AG04449 (cell line): ENCODE results near the gene KIF7.
A peak's percentile ranks its signal among the peaks of the same experiment; 100 is the strongest.

Experiments used
- CTCF ChIA-PET: fragments of 350-600 bp; formaldehyde crosslinking; extraction: SDS; loops from one replicate; lab custom pipeline; 2021; ENCODE audit warnings: antibody characterized with exemption; lab: Yijun Ruan, JAX
- POLR2A ChIA-PET: fragments of 400-600, 350-600 bp; formaldehyde crosslinking; extraction: SDS; loops from one replicate; lab custom pipeline; 2020; ENCODE audit warnings: antibody characterized with exemption, inconsistent platforms; lab: Yijun Ruan, JAX
- DNase-seq: peaks from one replicate; pipeline ENCODE4 v3.0.0-alpha.2; 2010; ENCODE audit warnings: low read depth, low spot score
- H3K4me3 ChIP-seq: 2 replicates; pipeline ENCODE4 v1.5.1; 2011; ENCODE audit warnings: low read depth, mild to moderate bottlenecking, control low read depth, low read length
- CTCF ChIP-seq: IDR thresholded peaks from one replicate; pipeline ENCODE4 v1.5.1; 2011; ENCODE audit warnings: mild to moderate bottlenecking, moderate library complexity, low read length, control low read depth, inconsistent platforms; ENCODE audit not compliant: insufficient read depth; ENCODE audit errors: missing control alignments

The KIF7 gene

DNA sequence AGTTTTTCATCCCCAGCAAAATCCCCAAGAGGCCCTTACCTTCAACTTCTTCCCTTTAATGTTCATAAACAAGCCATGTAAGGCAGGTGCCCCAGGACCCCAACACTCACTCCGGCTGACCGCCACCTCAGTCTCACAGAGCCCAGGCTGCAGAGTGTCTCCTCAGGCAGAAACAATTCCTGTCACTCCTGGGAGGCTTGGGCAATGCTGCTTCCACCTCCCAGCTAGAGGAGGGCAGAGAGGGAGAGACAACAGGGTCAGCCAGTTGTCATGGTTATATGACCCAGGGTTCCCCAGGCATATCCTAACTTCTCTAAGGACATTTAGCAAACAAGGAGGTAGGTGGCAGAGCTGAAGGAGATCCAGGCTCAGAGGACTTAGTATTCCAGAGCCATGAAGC, 23.9 kb upstream of the KIF7 start, which contains the start of gene PLIN1:
Gene PLIN1 (minus strand): TSS at position 156 of the 400 bp plus-strand sequence. CDS start 1,878 bp downstream, outside the sequence.
- no peak for TF ChIP-seq CTCF
- no peak for DNase-seq
- ChIA-PET POLR2A (no interaction called here), CTCF (interaction anchor here (1.9 kb wide), 1 partner anchor 14 kb away, joined by 5 read pairs; no protein-coding TSS in a partner anchor)
- H3K4me3 ChIP-seq, result no peak within 1 kb of the TSS

DNA sequence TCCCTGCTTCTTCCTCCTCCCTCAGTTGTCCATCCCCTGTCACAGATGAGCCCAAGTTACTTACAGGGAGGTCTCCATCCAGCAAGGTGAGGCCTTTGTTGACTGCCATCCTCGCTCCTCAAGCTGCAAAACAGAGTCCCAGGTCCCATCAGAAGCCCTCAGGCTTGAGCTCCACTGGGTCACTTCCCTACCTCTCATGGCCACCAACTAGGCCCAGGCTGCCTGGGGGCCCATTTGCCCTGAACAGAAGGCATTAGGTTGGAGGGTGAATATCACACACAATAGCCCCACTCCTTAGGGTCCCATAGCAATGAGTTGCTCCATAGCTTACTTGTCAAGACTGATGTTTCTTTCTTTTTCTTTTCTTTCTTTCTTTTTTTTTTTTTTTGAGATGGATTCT, 22.1 kb upstream of the KIF7 start:
- ChIA-PET POLR2A (no interaction called here), CTCF (interaction anchor here (1.9 kb wide), 1 partner anchor 16 kb away, joined by 5 read pairs; no protein-coding TSS in a partner anchor)
- no peak for TF ChIP-seq CTCF
- no peak overlapping the region for H3K4me3 ChIP-seq
- DNase-seq, result no peak

DNA sequence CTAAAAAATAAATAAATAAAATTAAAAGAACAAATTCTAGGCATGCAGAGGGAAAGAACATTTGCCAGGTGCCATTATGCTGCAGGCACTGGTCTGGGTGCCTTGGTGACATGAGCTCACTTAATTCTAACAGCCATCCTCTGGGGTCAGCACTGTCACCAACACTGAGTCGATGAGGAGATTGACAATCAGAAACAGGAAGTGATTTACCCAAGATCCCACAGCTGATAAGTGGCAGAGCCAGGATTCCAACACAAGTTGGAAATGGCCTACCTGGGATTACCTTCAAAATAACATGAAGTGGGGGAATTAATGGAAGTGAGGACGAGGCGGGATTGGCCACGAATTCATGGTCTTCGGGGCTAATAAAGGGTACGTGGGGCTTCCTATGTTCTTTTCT, 20.3 kb upstream of the KIF7 start:
- ChIA-PET CTCF (interaction anchor here (0.8 to 4.3 kb wide), 3 partner anchors 11 to 28 kb away, joined by 3 to 20 read pairs (median 4); no protein-coding TSS in a partner anchor), POLR2A (no interaction called here)
- TF ChIP-seq CTCF, result no peak
- H3K4me3 ChIP-seq, result no peak overlapping the region
- no peak for DNase-seq

- ChIA-PET CTCF (interaction anchor here (1.1 to 4.3 kb wide), 4 partner anchors 12 to 29 kb away, joined by 5 to 20 read pairs (median 6); no protein-coding TSS in a partner anchor), POLR2A (no interaction called here)
- TF ChIP-seq CTCF, result no peak
- no peak for DNase-seq
- H3K4me3 ChIP-seq, result no peak overlapping the region
Measured at GRCh38 chr15:89674526-89674925, 19.3 kb upstream of the KIF7 start.

DNA sequence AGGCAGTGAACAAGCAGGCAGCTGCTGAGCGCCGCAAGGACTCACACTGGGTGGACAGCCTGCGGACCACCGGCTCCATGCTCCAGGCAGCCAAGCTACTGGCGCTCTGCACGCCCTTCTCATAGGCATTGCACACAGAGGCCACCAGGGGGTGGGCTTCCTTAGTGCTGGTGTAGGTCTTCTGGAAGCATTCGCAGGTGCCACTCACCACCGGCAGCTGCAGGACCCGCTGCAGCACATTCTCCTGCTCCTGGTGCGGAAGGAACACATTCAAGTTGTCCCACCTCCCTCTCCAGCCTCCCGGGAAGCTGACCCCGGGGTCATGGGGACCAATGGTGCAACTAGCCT, 17.9 kb upstream of the KIF7 start:
- no peak for DNase-seq
- peak; percentile 56 for TF ChIP-seq CTCF
- ChIA-PET CTCF (interaction anchor here (0.9 to 4.3 kb wide), 6 partner anchors 10 to 27 kb away, joined by 3 to 20 read pairs (median 4); no protein-coding TSS in a partner anchor), POLR2A (no interaction called here)
- H3K4me3 ChIP-seq, result no peak overlapping the region

DNA sequence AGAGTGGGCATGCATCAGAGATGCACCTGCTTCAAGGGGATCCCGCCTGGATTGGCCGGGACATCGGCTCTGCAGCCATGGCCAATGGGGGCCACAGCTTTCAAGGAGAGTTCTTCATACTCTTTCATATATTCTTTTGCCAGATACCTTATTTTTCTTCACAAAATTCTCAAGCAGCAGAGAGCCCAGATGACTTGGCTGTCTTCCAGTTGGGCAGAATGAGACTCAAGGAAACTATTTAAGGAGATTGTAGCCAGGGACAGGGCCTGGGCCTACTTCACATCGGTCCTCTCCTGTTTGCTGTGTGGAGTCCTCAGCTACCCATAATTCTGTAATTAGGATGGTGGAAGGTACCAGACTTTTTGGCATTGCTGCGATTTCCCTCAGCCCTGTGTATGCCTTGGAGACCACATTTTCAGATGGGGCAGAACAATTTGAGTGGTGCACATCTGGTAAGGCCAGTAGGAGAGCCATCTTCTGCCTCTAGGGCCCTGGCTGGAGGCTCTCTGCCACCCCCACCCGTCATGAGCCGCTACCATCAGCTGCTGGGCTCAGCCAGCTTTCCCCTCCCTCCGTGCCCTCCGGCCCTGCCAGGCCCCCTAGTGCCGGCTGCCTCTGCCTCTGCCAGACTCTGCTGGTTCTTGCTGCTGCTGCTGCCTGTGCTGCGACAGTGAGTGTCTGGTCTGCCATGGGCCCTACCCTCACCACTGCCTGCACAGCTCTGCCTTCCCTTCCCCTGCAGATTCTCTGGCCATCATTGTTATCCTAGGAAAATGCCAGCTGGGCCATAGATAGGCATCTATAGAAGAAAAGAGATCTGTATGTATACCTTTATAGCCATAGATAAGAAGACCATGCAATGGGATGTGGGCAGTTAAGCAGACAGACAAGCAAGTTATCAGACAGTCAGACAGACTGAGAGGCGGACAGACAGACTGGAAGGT, 17.2 kb upstream of the KIF7 start:
- no peak for TF ChIP-seq CTCF
- ChIA-PET CTCF (interaction anchor here (1.2 to 4.3 kb wide), 5 partner anchors 10 to 25 kb away, joined by 3 to 20 read pairs (median 4); no protein-coding TSS in a partner anchor), POLR2A (interaction anchor here (0.6 kb wide), 1 partner anchor 11 kb away, joined by 3 read pairs; no protein-coding TSS in a partner anchor)
- no peak overlapping the region for H3K4me3 ChIP-seq
- DNase-seq, result peak; percentile 24
